T-helper 1 cell (primary cell): Measurements from ENCODE around the gene SLC7A14.

ENCODE experiments used
- DNase-seq, 5 donors: peaks; one replicate each; pipeline ENCODE4 v3.0.0-alpha.2; 2012 to 2020

Gene SLC7A14

DNA sequence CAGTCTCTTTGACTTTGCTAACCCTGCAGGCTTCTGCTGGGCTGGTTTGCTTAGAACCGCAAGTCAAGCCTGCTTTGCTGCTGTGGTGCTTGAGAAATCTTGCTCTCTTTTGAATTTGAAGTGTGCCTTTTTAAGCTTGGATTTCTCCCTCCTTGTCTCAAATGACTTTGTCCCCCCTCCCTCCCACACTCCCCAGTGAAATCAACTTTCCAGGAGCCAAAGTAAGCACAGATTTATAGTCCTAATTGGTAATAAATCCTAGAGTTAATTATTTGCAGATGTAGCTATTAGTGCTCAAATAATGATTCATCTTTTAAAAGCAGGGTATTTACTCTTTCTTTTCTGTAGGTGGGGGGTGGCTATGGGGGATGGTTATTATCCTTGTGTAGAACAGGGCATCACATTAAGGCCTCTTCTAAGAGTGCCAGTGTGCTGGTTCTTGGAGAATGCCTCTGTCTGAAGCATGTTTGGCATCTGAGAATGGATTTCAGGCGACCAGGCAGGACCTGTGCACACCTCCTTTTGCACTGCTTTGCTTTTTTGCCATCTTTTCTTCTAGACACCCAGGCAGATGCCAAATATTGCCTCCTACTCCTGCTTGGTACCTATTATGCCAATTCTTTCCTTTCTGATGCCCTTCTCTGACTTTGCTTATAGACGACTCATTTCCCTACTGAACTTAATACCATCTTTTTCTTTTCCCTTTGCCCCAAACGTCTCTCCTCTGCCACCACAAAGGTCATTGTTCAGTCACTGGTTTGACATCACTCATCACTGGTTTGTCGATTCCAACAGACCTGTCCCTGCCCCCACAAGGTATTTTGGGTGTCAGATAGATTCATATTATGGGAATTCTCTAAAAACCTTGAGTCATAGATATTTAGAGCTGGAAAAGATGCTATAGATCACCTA lies 116.5 kb downstream of the SLC7A14 start:
- no peak for DNase-seq

DNA sequence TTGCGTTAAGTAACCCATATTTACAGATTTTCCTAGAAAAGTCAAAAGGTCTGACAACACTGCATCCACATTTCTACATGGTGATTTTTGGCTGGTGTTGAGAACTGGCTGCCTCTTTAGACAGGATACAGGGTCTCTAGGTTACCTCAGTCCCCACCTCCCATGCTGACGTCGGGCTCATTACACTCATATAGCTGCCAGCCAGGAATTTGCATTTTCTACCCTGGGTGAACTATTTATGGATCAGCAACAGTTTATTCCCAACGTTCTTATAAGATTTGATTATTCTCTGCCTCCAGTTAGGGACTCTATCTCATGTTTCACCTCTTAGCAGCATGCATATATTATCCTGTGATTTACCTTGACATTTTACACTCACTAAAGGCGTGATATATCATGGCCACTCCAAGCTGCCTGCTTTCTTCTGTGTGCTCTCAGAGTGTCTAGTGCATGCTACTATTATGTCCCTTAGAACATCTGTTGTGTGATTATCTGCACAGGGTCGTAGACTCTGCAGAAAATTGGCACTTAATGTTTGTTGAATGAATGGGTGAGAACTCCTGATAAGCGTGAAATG lies 118.2 kb downstream of the SLC7A14 start:
- no peak for DNase-seq

- no peak for DNase-seq
Observed at GRCh38 chr3:170467007-170467406, 118.9 kb downstream of the SLC7A14 start.

- DNase-seq, result no peak
Observed at GRCh38 chr3:170465955-170466354, 119.9 kb downstream of the SLC7A14 start.

GRCh38 chr3:170463011-170463410 lies 122.9 kb downstream of the SLC7A14 start:
- DNase-seq, result no peak

DNA sequence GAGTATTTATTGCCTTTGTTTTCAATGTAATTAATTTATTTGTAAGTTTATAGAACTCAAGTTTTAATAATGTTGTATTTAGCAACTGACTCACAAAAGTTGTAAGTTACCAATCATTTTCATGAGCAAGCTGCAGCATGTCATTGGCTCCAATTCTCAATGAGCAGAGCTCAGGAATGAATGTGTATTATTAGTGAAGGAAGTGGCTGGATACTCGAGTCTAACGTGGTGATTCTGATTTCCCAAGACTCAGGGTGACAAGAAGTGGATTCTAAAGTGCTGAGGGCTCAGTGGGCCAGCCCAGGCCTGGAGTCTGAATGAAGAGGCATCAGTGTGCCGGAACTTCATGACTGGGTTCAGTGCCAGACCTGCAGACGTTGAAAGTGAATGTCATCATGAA lies 127.6 kb downstream of the SLC7A14 start:
- no peak for DNase-seq

DNA sequence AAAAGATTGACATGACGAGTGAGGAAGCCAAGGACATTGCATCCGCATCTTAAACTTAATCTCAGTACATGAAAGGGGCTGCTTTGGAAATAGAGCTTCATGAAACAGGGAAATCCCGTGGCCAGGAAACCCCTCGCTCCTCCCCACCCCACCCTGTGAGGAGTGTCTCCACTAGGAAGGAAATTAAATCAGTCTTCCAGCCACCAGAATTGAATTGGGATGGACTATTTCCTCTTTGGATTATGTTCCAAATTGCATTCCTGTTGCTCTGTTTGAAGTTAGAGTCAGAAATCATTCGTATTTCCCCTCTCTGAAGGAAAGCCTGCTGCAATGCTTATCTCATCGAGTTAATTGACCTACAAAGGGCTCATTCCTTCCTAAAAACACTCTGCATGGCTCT lies 131.4 kb downstream of the SLC7A14 start:
- no peak for DNase-seq

GRCh38 chr3:170450039-170450438 lies 135.8 kb downstream of the SLC7A14 start:
- no peak for DNase-seq

DNA sequence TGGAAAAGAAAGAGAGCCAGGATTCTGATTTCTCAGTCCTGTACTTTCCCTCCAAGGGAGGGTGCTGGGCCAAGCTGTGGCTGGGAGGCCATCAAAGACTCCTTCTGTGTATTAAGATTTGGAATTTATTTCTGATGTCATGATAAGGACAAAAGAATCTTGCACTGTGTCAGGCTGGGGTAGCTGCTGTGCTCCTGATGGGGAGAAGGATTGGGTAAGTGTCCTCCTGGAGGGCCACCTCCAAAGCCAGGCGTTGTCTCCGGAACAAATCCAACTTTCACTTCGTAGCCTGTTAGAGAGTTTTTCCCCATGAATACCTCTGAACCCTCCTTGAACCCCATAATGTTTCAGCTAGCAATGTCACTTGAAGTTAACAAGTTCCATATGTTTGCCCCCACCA lies 137.3 kb downstream of the SLC7A14 start:
- DNase-seq, result no peak

DNA sequence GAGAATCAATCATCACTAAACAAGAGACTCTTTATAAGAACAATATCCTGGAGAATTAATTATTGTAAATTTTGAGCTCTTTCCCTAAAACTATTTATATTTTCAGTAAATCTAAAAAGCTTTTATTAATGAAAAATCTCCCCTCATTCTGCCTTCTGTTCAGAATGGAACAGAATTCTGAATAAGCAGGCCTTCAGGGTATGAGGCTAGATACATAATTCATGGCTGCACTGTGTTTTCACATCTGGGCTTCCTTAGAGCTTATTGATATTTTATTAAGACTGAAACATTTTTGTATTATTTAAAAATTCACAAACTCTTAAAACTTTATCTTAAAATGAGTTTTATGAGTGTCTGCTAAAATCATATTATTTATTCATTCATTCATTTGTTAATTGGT lies 142.4 kb downstream of the SLC7A14 start:
- DNase-seq, result no peak

DNA sequence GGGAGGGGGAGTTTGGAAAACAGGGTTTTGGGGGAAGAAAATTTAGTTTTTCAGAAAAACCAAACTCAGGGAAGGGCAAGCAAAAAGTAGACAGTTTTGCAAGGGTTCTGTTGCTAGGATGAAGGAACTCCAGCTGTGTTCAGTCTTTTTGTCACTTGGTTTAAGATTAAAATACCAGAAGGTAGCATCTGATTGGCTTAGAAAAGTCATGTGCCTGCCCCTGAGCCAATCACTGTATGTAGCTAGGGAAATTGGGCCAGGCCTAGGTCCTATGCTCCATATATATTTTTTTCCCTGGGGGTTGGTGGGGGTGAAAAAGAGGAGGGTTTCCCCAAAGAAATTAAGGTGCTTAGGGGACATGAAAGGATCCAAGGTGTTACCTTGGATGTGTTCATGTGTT lies 142.9 kb downstream of the SLC7A14 start:
- no peak for DNase-seq

DNA sequence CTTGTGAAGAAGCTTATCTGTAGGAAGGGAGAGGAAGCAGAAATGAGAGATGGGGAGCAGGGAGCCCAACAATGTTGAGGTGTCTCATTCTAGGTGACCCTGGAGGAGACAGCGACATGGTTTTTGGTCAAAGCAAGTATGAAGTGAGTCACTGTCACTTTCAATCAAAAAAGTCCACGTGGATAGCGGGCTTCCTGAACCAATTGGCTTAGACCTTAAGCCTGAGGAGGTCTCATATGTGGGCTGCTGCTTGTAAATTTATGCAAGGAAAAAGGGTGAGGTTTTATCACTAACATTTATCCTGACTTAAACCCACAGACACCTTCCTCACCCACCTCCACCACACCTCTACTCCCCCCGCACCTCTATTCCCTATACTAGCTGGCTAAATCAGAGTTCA lies 144.5 kb downstream of the SLC7A14 start:
- DNase-seq, result no peak

GRCh38 chr3:170440344-170440743 lies 145.5 kb downstream of the SLC7A14 start:
- DNase-seq, result no peak

- no peak for DNase-seq
Observed at GRCh38 chr3:170438836-170439235, 147.0 kb downstream of the SLC7A14 start.

DNA sequence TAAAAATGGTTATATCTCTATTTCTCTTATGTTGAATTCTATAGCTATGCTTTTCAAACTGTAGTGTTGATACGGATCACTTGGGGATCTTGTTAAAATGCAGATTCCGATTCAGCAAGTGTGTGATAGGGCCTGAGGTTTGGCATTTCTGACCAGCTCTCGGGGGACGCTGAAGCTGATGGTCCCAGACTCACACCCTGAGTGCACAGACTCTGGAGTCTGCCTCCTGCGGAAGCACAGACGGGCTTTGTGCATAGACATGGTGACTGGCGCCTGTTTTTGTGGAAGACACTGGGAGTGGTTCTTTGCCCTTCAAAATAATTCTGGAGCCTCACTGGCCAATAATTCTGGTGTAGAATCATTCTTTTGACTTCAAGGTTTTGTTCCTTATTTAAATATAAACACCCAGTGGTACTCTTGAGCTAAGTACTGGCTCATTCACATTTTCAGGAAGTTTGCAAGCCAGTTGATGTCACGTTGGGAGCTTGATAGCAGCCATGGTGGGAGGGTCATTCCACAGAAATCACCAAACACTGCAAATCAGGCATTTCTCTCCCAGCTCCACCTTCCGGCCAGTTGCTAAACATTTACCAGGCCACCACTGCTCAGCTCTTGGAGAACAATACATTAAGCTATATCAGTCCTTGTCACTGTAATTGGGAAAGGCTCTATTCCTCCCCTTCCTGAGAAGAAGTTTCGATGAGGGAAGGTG lies 148.0 kb downstream of the SLC7A14 start:
- DNase-seq, result no peak

DNA sequence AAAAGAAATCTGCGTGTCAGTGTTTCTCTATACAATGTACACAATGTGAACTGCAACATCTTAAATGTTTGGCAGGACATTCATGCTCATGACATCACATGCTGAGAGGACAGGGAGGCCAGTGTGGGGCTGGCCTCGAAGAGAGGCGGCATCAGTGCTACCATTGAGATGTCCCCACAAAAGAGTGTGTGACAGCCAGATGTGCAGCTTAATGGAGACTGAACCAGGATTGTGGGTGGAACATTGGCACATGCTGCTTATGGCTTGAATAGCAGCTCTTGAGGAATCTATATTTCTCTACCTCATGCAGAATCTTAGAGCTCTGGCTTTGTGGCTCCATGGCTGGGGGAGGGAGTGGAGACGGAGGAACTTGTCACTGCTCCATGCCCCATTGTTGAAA lies 148.7 kb downstream of the SLC7A14 start:
- DNase-seq, result no peak

DNA sequence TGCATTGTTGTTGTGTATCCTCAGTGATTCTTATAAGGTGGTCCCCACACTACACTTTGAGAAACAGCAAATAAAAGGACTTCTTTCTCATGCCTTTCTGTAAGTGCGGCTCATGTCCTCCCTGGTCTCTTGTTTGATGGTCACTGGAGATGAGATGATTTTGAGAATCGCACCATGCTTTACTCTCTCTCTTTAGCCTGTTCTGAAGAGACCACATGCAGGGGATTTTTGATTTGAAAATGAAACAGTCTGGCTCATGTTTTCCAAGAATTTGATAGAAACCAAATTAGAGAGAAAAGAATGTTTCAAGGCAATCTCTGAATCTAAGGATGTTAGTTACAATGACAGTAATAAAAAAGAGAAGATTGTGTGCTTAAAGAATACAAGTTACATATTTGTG lies 149.2 kb downstream of the SLC7A14 start:
- DNase-seq, result no peak

DNA sequence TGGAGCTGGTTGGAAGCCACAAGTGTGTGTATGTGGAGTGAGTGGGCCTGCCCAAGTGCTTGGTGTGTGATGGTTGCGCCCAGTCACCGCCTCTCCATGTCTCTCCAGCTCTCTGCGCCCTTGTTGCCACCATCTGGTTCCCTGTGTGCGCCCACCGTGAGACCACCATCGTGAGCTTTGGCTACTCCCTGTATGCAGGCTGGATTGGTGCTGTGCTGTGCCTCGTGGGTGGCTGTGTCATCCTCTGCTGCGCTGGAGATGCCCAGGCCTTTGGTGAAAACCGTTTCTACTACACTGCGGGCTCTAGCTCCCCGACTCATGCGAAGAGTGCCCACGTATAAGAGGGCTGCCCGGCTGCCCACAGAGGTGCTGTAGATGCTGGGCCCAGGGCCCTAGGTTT lies 153.5 kb downstream of the SLC7A14 start:
- DNase-seq, result no peak

DNA sequence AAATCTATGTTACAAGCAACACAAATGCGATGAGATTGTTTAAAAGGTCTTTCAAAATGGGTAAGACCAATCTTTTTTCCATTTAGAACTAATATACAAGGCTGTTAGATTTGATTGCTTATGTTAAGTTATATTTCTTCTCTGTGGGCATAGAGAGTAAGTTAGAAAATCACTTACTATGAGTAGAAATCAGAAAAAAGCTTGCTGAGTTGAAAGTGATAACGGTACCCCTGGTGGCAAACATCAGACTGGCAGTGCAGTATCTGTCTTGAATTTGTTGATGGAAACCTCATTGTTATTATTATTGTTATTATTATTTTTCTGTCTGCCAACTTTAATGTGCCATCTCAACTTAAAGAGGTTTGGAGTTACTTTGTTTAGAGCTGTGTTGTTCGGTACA lies 154.8 kb downstream of the SLC7A14 start:
- DNase-seq, result no peak

- no peak for DNase-seq
Observed at GRCh38 chr3:170429050-170429449, 156.8 kb downstream of the SLC7A14 start.

DNA sequence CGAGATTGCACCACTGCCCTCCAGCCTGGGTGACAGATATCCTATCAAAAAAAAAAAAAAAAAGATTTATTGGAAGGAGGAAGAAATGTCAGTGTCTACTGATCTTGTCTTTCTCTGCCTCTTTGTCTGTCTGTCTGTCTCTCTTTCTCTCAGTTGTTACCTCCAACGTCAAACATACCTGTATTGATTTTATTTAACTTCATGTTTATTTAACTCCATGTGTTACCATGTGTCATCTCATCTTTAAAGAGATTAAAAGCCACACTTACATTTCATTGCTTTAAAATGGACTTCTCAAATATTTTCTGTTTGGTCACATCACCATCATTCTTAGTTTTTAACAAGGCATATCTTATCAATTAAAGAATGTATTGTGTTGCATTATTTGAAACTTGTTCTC lies 157.8 kb downstream of the SLC7A14 start:
- DNase-seq, result no peak

DNA sequence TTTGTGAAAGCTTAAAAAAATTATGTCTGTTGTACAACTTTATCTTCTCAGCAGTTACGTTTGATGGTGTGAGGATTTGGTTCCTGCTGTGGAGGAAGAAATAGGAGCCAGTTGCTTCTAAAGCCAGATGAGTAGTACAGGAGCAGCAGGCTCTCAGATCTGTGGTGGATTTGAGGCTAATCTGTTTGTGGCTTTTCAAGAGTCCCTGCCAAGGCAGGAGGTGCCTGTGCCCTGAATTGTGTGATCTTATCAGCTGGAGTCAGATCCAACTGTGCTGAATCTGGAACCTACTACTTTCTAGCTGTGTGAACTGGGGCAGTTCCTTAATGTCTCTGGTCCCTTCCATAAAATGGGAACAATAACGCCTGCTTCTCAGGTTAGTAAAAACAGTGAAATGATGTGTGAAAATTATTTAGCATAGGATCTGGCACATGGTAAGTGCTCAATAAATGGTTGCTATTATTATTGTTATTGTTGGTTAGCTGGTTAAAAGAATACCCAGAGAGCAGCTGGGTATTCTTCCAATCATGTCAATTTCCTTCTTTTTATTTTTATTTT lies 159.6 kb downstream of the SLC7A14 start:
- no peak for DNase-seq

- DNase-seq, result no peak
Observed at GRCh38 chr3:170425491-170426239, 160.2 kb downstream of the SLC7A14 start.
